ENCODE measurements around the gene NPFFR2. TPM values are rescaled to one million over a fixed set of nuclear protein-coding genes. Genes with fewer than 3 reads are reported as not detected.
"Not testable (repeated sequence)": the region's sequence is repeated elsewhere in the genome, so short reads cannot be mapped to it uniquely, and the experiment has no call there.

NPFFR2 gene
- total RNA-seq, 1 donor from 2014 or later = not detected

GRCh38 chr4:72111863-72112262 is 80.1 kb downstream of the NPFFR2 start:
- DNase-seq (ENCODE audit: low read depth in 2 of 2) = no peak

GRCh38 chr4:72112514-72113156 is 80.8 kb downstream of the NPFFR2 start:
- peak; percentile 7 to 19 for DNase-seq (ENCODE audit: low read depth in 2 of 2)

- DNase-seq (ENCODE audit: low read depth in 2 of 2) = no peak
Measured at GRCh38 chr4:72118017-72118416, 86.2 kb downstream of the NPFFR2 start.

- no peak for DNase-seq (ENCODE audit: low read depth in 2 of 2)
Measured at GRCh38 chr4:72119946-72120345, 88.1 kb downstream of the NPFFR2 start.

GRCh38 chr4:72128741-72129140 is 96.9 kb downstream of the NPFFR2 start:
- no peak for DNase-seq (ENCODE audit: low read depth in 2 of 2)

GRCh38 chr4:72136429-72136828 is 104.6 kb downstream of the NPFFR2 start:
- DNase-seq (ENCODE audit: low read depth in 2 of 2) = no peak

GRCh38 chr4:72139997-72140396 is 108.2 kb downstream of the NPFFR2 start:
- DNase-seq (ENCODE audit: low read depth in 2 of 2) = not testable (repeated sequence)

GRCh38 chr4:72144241-72144640 is 112.4 kb downstream of the NPFFR2 start:
- DNase-seq (ENCODE audit: low read depth in 2 of 2) = no peak

- no peak for DNase-seq (ENCODE audit: low read depth in 2 of 2)
Measured at GRCh38 chr4:72152731-72153130, 120.9 kb downstream of the NPFFR2 start.

GRCh38 chr4:72153634-72154033 is 121.8 kb downstream of the NPFFR2 start:
- DNase-seq (ENCODE audit: low read depth in 2 of 2) = not testable (repeated sequence)

- not testable (repeated sequence) for DNase-seq (ENCODE audit: low read depth in 2 of 2)
Measured at GRCh38 chr4:72169285-72169684, 137.5 kb downstream of the NPFFR2 start.

GRCh38 chr4:72169861-72170260 is 138.1 kb downstream of the NPFFR2 start:
- DNase-seq (ENCODE audit: low read depth in 2 of 2) = no peak

GRCh38 chr4:72171761-72172160 is 140.0 kb downstream of the NPFFR2 start:
- no peak for DNase-seq (ENCODE audit: low read depth in 2 of 2)

GRCh38 chr4:72179342-72179741 is 147.5 kb downstream of the NPFFR2 start:
- no peak for DNase-seq (ENCODE audit: low read depth in 2 of 2)

- no peak for DNase-seq (ENCODE audit: low read depth in 2 of 2)
Measured at GRCh38 chr4:72186714-72187113, 154.9 kb downstream of the NPFFR2 start.

GRCh38 chr4:72194046-72194445 is 162.2 kb downstream of the NPFFR2 start:
- no peak for DNase-seq (ENCODE audit: low read depth in 2 of 2)

- DNase-seq (ENCODE audit: low read depth in 2 of 2) = no peak
Measured at GRCh38 chr4:72194453-72194852, 162.7 kb downstream of the NPFFR2 start.

Other genes with a start within 250 kb of the NPFFR2 start
- not detected in 2 replicates for gene GC, start 247.9 kb upstream of the NPFFR2 start, total RNA-seq